ENCODE results near the gene DENND2A.

DNA sequence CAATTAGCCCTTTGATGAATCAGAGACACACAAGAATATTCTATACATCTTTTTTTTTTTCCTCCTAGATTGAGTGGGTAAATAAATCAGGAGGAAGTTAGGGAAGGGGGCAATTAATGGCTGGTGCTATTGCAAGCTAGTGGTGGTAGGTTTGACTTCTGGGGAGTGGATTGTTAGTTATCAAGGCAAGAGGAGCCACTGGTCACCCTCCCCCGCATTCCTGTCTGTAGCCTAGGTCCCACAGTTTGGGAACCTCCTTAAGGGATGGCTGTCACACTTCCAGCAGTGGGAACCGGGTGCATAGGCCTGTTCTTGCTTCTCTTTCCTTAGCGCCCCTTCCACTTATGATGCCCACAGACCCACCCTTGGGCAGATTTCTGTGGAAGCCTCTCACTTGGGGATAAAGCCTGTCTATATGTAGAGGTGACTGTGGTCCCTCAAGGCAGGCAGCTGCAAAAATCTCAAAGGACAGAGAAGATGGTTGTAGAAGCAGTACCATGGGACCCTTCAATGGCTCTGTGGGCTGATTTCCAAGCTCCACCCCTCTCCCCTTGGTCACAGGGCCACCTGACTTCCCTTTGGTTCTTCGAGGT lies 29.8 kb upstream of the DENND2A start:
- TF ChIP-seq EP300 (IDR thresholded peaks at IDR 0.05; ENCODE audit: borderline replicate concordance in 1 of 2, control insufficient read depth in 1 of 2, low read depth in 2 of 2, low read length in 2 of 2), result no peak
- TF ChIP-seq POLR2AphosphoS5 (IDR thresholded peaks at IDR 0.05; ENCODE audit: low read length), result no peak

Measured in GM12878 (cell line).